Vagina (tissue), 2 donors: ENCODE measurements around the gene KRTAP5-5.
A peak's percentile ranks its signal among the peaks of the same experiment; 100 is the strongest.

Experiments used
- CTCF ChIP-seq, 3 experiments: fragments of 450-650 bp in 2 of 3; fragments of 200-600 bp in 1 of 3; sonication (generic) in 1 of 3; IDR thresholded peaks; one replicate each; pipeline ENCODE4 v1.5.1; 2017 to 2019; ENCODE audit warnings: antibody characterized with exemption in 3 of 3, mild to moderate bottlenecking in 2 of 3, moderate library complexity in 2 of 3
- POLR2A ChIP-seq, 2 donors: fragments of 450-650 bp; IDR thresholded peaks; one replicate each; pipeline ENCODE4 v1.6.1; 2017; ENCODE audit warnings: antibody characterized with exemption in 2 of 2, mild to moderate bottlenecking in 2 of 2, moderate library complexity in 2 of 2
- POLR2AphosphoS5 ChIP-seq, 2 donors: sonication (generic); formaldehyde crosslinking; IDR thresholded peaks; one replicate each; pipeline ENCODE4 v1.9.0; 2017; ENCODE audit warnings: antibody characterized with exemption in 2 of 2, mild to moderate bottlenecking in 2 of 2, low read depth in 1 of 2; ENCODE audit not compliant: insufficient read depth in 1 of 2

- TF ChIP-seq CTCF (IDR thresholded peaks at IDR 0.05) (peak; percentile 87 to 99 (median 98)), POLR2A (IDR thresholded peaks at IDR 0.05) (no peak), POLR2AphosphoS5 (IDR thresholded peaks at IDR 0.05; ENCODE audit: insufficient read depth in 1 of 2, low read depth in 1 of 2) (no peak)
Observed at GRCh38 chr11:1652771-1653540, 23.4 kb downstream of the KRTAP5-5 start.
